ENCODE results near the gene PER1. TPM values are rescaled to one million over a fixed set of nuclear protein-coding genes. Genes with fewer than 3 reads are reported as not detected.

PER1 gene
- total and polyA plus RNA-seq, 2 of the 13 experiments (the other 11 are each of a cell fraction or from before 2014, with no cell fraction given) = 2.6 to 3.6 TPM

DNA sequence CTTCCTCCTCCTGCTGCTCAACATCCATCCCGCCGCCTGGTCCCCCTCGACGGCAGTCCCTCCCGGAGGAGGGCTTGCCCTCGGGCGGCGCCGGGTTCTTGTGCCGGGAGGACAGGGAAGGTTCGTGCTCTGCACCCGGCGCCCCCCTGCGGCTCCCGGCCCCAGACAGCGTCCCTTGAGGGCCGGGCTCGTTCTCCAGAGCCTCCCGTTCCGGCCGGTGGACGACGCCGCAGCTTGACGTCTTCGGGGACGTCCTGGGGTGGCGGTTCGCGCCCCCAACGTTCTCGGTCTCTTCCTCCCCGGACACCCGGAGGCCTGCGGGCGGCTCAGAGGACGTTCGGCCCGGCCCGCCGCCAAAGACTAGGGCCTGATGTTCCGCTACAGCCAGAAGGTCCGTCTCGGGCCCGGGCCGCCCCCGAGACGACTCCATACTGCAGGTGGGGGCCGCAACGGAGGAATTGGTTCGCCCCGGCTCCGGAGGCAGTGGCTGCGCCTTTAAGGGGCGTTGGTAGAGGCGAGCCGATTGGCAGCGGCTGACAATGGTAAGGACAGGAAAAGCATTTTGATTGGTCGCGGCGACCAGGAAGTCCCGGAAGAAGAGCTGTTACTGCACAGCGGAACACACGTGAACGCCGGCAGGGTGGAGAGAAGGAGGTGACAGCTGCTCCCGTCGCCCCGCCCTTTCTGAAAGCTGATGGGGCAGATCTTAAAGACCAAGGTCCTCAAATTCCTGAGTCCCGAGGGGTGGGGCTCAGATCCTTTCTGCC is 37.7 kb upstream of the PER1 start, which contains the start of gene BORCS6 (continued):
- 0 out of 2 replicates have a peak, but pooled peaks have one; percentile 41 for TF ChIP-seq ZNF609 (CRISPR knock-in tag; IDR thresholded peaks at IDR 0.05; ENCODE audit: borderline replicate concordance)
- 0 out of 2 replicates have a peak, but pooled peaks have one; percentile 61 for TF ChIP-seq PCBP1 (IDR thresholded peaks at IDR 0.05; ENCODE audit: borderline replicate concordance, low read depth, low read length)
- TF ChIP-seq NFIB (CRISPR knock-in tag; IDR thresholded peaks at IDR 0.05; ENCODE audit: borderline replicate concordance) = no peak
- 0 out of 2 replicates have a peak, but pooled peaks have one; percentile 22 for TF ChIP-seq ZNF776 (CRISPR knock-in tag; IDR thresholded peaks at IDR 0.05)
- TF ChIP-seq KLF11 (CRISPR knock-in tag; IDR thresholded peaks at IDR 0.05) = no peak
- TF ChIP-seq, protein P1, sequence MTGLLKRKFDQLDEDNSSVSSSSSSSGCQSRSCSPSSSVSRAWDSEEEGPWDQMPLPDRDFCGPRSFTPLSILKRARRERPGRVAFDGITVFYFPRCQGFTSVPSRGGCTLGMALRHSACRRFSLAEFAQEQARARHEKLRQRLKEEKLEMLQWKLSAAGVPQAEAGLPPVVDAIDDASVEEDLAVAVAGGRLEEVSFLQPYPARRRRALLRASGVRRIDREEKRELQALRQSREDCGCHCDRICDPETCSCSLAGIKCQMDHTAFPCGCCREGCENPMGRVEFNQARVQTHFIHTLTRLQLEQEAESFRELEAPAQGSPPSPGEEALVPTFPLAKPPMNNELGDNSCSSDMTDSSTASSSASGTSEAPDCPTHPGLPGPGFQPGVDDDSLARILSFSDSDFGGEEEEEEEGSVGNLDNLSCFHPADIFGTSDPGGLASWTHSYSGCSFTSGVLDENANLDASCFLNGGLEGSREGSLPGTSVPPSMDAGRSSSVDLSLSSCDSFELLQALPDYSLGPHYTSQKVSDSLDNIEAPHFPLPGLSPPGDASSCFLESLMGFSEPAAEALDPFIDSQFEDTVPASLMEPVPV (CRISPR knock-in tag; IDR thresholded peaks at IDR 0.05) = no peak
- TF ChIP-seq MATR3 (CRISPR knock-in tag; IDR thresholded peaks at IDR 0.05) = no peak
- no peak for TF ChIP-seq E2F2 (CRISPR knock-in tag; IDR thresholded peaks at IDR 0.05; ENCODE audit: borderline replicate concordance)
- TF ChIP-seq ZFP36 (IDR thresholded peaks at IDR 0.05; ENCODE audit: borderline replicate concordance, low read depth, low read length, partially characterized antibody) = no peak
- no peak for TF ChIP-seq SMARCE1 (IDR thresholded peaks at IDR 0.05; ENCODE audit: borderline replicate concordance)
- no peak for TF ChIP-seq ZSCAN5A (CRISPR knock-in tag; IDR thresholded peaks at IDR 0.05; ENCODE audit: borderline replicate concordance)
- TF ChIP-seq ZNF777 (CRISPR knock-in tag; IDR thresholded peaks at IDR 0.05) = peak; percentile 99
- TF ChIP-seq FOXP1 (IDR thresholded peaks at IDR 0.05) = no peak
- no peak for TF ChIP-seq FOXP1 (CRISPR knock-in tag; IDR thresholded peaks at IDR 0.05)
- TF ChIP-seq, protein P2, sequence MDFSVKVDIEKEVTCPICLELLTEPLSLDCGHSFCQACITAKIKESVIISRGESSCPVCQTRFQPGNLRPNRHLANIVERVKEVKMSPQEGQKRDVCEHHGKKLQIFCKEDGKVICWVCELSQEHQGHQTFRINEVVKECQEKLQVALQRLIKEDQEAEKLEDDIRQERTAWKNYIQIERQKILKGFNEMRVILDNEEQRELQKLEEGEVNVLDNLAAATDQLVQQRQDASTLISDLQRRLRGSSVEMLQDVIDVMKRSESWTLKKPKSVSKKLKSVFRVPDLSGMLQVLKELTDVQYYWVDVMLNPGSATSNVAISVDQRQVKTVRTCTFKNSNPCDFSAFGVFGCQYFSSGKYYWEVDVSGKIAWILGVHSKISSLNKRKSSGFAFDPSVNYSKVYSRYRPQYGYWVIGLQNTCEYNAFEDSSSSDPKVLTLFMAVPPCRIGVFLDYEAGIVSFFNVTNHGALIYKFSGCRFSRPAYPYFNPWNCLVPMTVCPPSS (IDR thresholded peaks at IDR 0.05) = no peak

Measured in HepG2 (cell line).